HEK293 (cell line): ENCODE results near the gene TGIF1.

Source experiments
- HOXD13 ChIP-seq: sonication (generic); formaldehyde crosslinking; IDR thresholded peaks from 2 replicates; pipeline ENCODE4 v1.8.0; 2022; ENCODE audit warnings: missing genetic modification reagents, borderline replicate concordance
- KLF10 ChIP-seq: fragments of 450-650 bp; IDR thresholded peaks from 2 replicates; pipeline ENCODE4 v1.5.1; 2018; ENCODE audit warnings: missing biosample characterization, mild to moderate bottlenecking, missing genetic modification characterization
- KLF16 ChIP-seq: fragments of 450-650 bp; formaldehyde crosslinking; IDR thresholded peaks from 2 replicates; pipeline ENCODE4 v1.5.1; 2017; ENCODE audit warnings: missing biosample characterization, missing genetic modification characterization
- KLF7 ChIP-seq: fragments of 450-650 bp; formaldehyde crosslinking; IDR thresholded peaks from 2 replicates; pipeline ENCODE4 v1.5.1; 2016; ENCODE audit warnings: missing biosample characterization, missing genetic modification characterization, borderline replicate concordance
- REPIN1 ChIP-seq: fragments of 450-650 bp; formaldehyde crosslinking; IDR thresholded peaks from 2 replicates; pipeline ENCODE4 v1.5.1; 2017; ENCODE audit warnings: missing biosample characterization, missing genetic modification characterization, low read depth
- SP2 ChIP-seq: fragments of 450-650 bp; formaldehyde crosslinking; IDR thresholded peaks from 2 replicates; pipeline ENCODE4 v1.5.1; 2016; ENCODE audit warnings: missing biosample characterization, missing genetic modification characterization
- TRIM28 ChIP-seq: IDR thresholded peaks from 2 replicates; pipeline ENCODE4 v1.6.1; 2011; ENCODE audit warnings: low read length, control low read depth, borderline replicate concordance
- ZNF211 ChIP-seq: fragments of 450-650 bp; formaldehyde crosslinking; IDR thresholded peaks from 2 replicates; pipeline ENCODE4 v1.5.1; 2016; ENCODE audit warnings: low read depth, missing biosample characterization, missing genetic modification characterization
- ZNF223 ChIP-seq: fragments of 450-650 bp; formaldehyde crosslinking; IDR thresholded peaks from 2 replicates; pipeline ENCODE4 v1.5.1; 2016; ENCODE audit warnings: missing biosample characterization, missing genetic modification characterization
- ZNF391 ChIP-seq: fragments of 450-650 bp; formaldehyde crosslinking; IDR thresholded peaks from 2 replicates; pipeline ENCODE4 v1.5.1; 2016; ENCODE audit warnings: low read depth, missing biosample characterization, missing genetic modification characterization, borderline replicate concordance
- ZNF48 ChIP-seq: fragments of 450-650 bp; formaldehyde crosslinking; IDR thresholded peaks from 2 replicates; pipeline ENCODE4 v1.5.1; 2016; ENCODE audit warnings: missing biosample characterization, missing genetic modification characterization
- ZNF514 ChIP-seq: fragments of 450-650 bp; formaldehyde crosslinking; IDR thresholded peaks from 2 replicates; pipeline ENCODE4 v1.5.1; 2016; ENCODE audit warnings: missing biosample characterization, missing genetic modification characterization
- ZNF549 ChIP-seq: fragments of 450-650 bp; IDR thresholded peaks from 2 replicates; pipeline ENCODE4 v1.5.1; 2018; ENCODE audit warnings: missing biosample characterization, missing genetic modification characterization, mild to moderate bottlenecking, inconsistent platforms, moderate library complexity
- ZNF610 ChIP-seq: fragments of 450-650 bp; formaldehyde crosslinking; IDR thresholded peaks from 2 replicates; pipeline ENCODE4 v1.5.1; 2016; ENCODE audit warnings: missing biosample characterization, missing genetic modification characterization, borderline replicate concordance
- ZNF670 ChIP-seq: fragments of 450-650 bp; formaldehyde crosslinking; IDR thresholded peaks from 2 replicates; pipeline ENCODE4 v1.5.1; 2016; ENCODE audit warnings: missing biosample characterization, missing genetic modification characterization, low read depth
- ZNF707 ChIP-seq: fragments of 450-650 bp; formaldehyde crosslinking; IDR thresholded peaks from 2 replicates; pipeline ENCODE4 v1.5.1; 2016; ENCODE audit warnings: missing biosample characterization, missing genetic modification characterization
- ZNF747 ChIP-seq: fragments of 450-650 bp; formaldehyde crosslinking; IDR thresholded peaks from 2 replicates; pipeline ENCODE4 v1.5.1; 2016; ENCODE audit warnings: missing biosample characterization, missing genetic modification characterization
- TF ChIP-seq, protein P1 (sequence below): fragments of 450-650 bp; formaldehyde crosslinking; IDR thresholded peaks from 2 replicates; pipeline ENCODE4 v1.5.1; 2017; ENCODE audit warnings: missing biosample characterization, missing genetic modification characterization
- TF ChIP-seq, protein P2 (sequence below): fragments of 450-650 bp; formaldehyde crosslinking; IDR thresholded peaks from 2 replicates; pipeline ENCODE4 v1.5.1; 2016; ENCODE audit warnings: missing biosample characterization, missing genetic modification characterization, borderline replicate concordance
- TF ChIP-seq, protein P3 (sequence below): fragments of 450-650 bp; formaldehyde crosslinking; IDR thresholded peaks from 2 replicates; pipeline ENCODE4 v1.5.1; 2016; ENCODE audit warnings: missing biosample characterization, missing genetic modification characterization
- TF ChIP-seq, protein P4 (sequence below): fragments of 450-650 bp; formaldehyde crosslinking; IDR thresholded peaks from 2 replicates; pipeline ENCODE4 v1.5.1; 2016; ENCODE audit warnings: missing biosample characterization, missing genetic modification characterization
- TF ChIP-seq, protein P5 (sequence below): fragments of 450-650 bp; formaldehyde crosslinking; IDR thresholded peaks from 2 replicates; pipeline ENCODE4 v1.5.0; 2017; ENCODE audit warnings: missing biosample characterization, missing genetic modification characterization, borderline replicate concordance
- TF ChIP-seq, protein P6 (sequence below): fragments of 450-650 bp; formaldehyde crosslinking; IDR thresholded peaks from 2 replicates; pipeline ENCODE4 v1.5.1; 2016; ENCODE audit warnings: missing biosample characterization, missing genetic modification characterization

The TGIF1 gene

DNA sequence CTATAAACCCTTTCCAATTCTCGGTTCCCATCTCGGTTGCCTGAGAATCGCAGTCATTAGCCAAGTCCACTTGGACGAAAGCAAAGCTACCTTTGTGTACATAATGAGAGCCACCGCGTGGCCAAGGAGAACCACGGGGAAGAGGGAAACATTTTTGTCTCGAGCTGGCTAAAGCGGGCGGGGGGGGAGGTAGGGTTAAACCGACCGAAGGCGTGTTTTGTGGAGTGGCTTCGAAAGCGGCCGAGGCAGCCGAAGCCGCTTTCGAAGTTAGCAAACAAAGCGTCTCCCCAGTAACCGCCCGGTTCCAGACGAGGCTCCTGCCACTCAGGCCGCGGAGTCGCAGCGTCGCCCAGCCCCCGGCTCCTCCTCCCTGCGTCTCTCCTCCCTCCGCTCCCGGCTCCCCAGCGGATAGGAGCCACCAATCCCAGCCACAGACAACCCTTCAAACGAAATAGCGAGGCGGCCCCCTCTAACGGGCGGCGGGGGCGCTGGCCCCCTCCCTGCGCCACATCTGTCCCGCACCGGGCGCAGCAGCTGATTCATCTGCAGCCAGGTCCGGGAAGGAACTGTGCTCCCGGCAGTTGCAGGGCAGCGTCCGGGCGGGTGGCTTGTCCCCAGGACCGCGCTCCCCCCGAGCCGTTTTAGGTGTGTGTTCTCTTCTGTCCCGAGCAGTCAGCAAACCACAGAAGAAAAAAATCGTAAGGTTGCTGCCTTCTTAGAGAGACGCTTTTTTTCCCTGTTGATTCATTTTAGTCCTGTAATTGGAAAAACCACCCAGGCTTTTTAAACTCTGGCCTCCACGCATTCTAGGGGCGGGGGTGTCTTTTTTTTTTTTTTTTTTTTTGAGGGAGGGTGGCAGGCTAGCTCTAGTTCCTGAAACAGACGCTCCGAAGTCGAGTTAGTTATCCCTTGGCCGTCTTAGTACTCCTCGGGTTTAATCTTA is 1.8 kb upstream of the TGIF1 start (continued):
- TF ChIP-seq, protein P1, sequence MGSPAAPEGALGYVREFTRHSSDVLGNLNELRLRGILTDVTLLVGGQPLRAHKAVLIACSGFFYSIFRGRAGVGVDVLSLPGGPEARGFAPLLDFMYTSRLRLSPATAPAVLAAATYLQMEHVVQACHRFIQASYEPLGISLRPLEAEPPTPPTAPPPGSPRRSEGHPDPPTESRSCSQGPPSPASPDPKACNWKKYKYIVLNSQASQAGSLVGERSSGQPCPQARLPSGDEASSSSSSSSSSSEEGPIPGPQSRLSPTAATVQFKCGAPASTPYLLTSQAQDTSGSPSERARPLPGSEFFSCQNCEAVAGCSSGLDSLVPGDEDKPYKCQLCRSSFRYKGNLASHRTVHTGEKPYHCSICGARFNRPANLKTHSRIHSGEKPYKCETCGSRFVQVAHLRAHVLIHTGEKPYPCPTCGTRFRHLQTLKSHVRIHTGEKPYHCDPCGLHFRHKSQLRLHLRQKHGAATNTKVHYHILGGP (tag by site-specific recombination) = peak; percentile 60
- TF ChIP-seq, protein P2, sequence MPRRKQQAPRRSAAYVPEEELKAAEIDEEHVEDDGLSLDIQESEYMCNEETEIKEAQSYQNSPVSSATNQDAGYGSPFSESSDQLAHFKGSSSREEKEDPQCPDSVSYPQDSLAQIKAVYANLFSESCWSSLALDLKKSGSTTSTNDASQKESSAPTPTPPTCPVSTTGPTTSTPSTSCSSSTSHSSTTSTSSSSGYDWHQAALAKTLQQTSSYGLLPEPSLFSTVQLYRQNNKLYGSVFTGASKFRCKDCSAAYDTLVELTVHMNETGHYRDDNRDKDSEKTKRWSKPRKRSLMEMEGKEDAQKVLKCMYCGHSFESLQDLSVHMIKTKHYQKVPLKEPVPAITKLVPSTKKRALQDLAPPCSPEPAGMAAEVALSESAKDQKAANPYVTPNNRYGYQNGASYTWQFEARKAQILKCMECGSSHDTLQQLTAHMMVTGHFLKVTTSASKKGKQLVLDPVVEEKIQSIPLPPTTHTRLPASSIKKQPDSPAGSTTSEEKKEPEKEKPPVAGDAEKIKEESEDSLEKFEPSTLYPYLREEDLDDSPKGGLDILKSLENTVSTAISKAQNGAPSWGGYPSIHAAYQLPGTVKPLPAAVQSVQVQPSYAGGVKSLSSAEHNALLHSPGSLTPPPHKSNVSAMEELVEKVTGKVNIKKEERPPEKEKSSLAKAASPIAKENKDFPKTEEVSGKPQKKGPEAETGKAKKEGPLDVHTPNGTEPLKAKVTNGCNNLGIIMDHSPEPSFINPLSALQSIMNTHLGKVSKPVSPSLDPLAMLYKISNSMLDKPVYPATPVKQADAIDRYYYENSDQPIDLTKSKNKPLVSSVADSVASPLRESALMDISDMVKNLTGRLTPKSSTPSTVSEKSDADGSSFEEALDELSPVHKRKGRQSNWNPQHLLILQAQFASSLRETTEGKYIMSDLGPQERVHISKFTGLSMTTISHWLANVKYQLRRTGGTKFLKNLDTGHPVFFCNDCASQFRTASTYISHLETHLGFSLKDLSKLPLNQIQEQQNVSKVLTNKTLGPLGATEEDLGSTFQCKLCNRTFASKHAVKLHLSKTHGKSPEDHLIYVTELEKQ (tag by site-specific recombination) = no peak
- peak; percentile 96 for TF ChIP-seq ZNF610 (tag by site-specific recombination)
- TF ChIP-seq, protein P3, sequence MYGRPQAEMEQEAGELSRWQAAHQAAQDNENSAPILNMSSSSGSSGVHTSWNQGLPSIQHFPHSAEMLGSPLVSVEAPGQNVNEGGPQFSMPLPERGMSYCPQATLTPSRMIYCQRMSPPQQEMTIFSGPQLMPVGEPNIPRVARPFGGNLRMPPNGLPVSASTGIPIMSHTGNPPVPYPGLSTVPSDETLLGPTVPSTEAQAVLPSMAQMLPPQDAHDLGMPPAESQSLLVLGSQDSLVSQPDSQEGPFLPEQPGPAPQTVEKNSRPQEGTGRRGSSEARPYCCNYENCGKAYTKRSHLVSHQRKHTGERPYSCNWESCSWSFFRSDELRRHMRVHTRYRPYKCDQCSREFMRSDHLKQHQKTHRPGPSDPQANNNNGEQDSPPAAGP (tag by site-specific recombination) = peak; percentile 64
- no peak for TF ChIP-seq ZNF211 (tag by site-specific recombination)
- TF ChIP-seq, protein P4, sequence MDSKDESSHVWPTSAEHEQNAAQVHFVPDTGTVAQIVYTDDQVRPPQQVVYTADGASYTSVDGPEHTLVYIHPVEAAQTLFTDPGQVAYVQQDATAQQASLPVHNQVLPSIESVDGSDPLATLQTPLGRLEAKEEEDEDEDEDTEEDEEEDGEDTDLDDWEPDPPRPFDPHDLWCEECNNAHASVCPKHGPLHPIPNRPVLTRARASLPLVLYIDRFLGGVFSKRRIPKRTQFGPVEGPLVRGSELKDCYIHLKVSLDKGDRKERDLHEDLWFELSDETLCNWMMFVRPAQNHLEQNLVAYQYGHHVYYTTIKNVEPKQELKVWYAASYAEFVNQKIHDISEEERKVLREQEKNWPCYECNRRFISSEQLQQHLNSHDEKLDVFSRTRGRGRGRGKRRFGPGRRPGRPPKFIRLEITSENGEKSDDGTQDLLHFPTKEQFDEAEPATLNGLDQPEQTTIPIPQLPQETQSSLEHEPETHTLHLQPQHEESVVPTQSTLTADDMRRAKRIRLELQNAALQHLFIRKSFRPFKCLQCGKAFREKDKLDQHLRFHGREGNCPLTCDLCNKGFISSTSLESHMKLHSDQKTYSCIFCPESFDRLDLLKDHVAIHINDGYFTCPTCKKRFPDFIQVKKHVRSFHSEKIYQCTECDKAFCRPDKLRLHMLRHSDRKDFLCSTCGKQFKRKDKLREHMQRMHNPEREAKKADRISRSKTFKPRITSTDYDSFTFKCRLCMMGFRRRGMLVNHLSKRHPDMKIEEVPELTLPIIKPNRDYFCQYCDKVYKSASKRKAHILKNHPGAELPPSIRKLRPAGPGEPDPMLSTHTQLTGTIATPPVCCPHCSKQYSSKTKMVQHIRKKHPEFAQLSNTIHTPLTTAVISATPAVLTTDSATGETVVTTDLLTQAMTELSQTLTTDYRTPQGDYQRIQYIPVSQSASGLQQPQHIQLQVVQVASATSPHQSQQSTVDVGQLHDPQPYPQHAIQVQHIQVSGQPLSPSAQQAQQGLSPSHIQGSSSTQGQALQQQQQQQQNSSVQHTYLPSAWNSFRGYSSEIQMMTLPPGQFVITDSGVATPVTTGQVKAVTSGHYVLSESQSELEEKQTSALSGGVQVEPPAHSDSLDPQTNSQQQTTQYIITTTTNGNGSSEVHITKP (tag by site-specific recombination) = peak; percentile 76
- TF ChIP-seq HOXD13 = no peak
- no peak for TF ChIP-seq TRIM28
- no peak for TF ChIP-seq ZNF670 (tag by site-specific recombination)
- TF ChIP-seq, protein P5, sequence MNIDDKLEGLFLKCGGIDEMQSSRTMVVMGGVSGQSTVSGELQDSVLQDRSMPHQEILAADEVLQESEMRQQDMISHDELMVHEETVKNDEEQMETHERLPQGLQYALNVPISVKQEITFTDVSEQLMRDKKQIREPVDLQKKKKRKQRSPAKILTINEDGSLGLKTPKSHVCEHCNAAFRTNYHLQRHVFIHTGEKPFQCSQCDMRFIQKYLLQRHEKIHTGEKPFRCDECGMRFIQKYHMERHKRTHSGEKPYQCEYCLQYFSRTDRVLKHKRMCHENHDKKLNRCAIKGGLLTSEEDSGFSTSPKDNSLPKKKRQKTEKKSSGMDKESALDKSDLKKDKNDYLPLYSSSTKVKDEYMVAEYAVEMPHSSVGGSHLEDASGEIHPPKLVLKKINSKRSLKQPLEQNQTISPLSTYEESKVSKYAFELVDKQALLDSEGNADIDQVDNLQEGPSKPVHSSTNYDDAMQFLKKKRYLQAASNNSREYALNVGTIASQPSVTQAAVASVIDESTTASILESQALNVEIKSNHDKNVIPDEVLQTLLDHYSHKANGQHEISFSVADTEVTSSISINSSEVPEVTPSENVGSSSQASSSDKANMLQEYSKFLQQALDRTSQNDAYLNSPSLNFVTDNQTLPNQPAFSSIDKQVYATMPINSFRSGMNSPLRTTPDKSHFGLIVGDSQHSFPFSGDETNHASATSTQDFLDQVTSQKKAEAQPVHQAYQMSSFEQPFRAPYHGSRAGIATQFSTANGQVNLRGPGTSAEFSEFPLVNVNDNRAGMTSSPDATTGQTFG = no peak
- no peak for TF ChIP-seq ZNF514 (tag by site-specific recombination)
- TF ChIP-seq, protein P6, sequence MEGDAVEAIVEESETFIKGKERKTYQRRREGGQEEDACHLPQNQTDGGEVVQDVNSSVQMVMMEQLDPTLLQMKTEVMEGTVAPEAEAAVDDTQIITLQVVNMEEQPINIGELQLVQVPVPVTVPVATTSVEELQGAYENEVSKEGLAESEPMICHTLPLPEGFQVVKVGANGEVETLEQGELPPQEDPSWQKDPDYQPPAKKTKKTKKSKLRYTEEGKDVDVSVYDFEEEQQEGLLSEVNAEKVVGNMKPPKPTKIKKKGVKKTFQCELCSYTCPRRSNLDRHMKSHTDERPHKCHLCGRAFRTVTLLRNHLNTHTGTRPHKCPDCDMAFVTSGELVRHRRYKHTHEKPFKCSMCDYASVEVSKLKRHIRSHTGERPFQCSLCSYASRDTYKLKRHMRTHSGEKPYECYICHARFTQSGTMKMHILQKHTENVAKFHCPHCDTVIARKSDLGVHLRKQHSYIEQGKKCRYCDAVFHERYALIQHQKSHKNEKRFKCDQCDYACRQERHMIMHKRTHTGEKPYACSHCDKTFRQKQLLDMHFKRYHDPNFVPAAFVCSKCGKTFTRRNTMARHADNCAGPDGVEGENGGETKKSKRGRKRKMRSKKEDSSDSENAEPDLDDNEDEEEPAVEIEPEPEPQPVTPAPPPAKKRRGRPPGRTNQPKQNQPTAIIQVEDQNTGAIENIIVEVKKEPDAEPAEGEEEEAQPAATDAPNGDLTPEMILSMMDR = peak; percentile 76
- no peak for TF ChIP-seq ZNF48 (tag by site-specific recombination)
- TF ChIP-seq REPIN1 (tag by site-specific recombination) = no peak
- no peak for TF ChIP-seq KLF7 (tag by site-specific recombination)
- TF ChIP-seq ZNF747 = no peak
- no peak for TF ChIP-seq ZNF707 (tag by site-specific recombination)
- no peak for TF ChIP-seq ZNF223 (tag by site-specific recombination)
- peak; percentile 93 for TF ChIP-seq SP2
- TF ChIP-seq ZNF391 (tag by site-specific recombination) = peak; percentile 50; the same call in 1 of the 2 replicates
- 0 out of 2 replicates have a peak, but pooled peaks have one; percentile 34 for TF ChIP-seq ZNF549 (tag by site-specific recombination)
- no peak; the same call in 1 of the 2 replicates for TF ChIP-seq KLF16 (tag by site-specific recombination)
- TF ChIP-seq KLF10 (tag by site-specific recombination) = peak; percentile 63; the same call in 1 of the 2 replicates
